ENCODE results near the gene S100A5. TPM values are rescaled to one million over a fixed set of nuclear protein-coding genes. Genes with fewer than 3 reads are reported as not detected.

The S100A5 gene
- total and polyA plus RNA-seq, 2 of the 8 experiments (the other 6 are each of a cell fraction or from before 2014, with no cell fraction given), result not detected

GRCh38 chr1:153542956-153543711 lies 2.4 kb upstream of the S100A5 start (continued):
- TF ChIP-seq CHD7 (IDR thresholded peaks at IDR 0.05; ENCODE audit: insufficient replicate concordance, low read length) (no peak), SRF (IDR thresholded peaks at IDR 0.05; ENCODE audit: low read depth, low read length) (no peak), FOSL1 (IDR thresholded peaks at IDR 0.05; ENCODE audit: insufficient read depth, low read depth, low read length) (no peak)

Measured in H1 (cell line).